ENCODE measurements around the gene RNF157. TPM values are rescaled to one million over a fixed set of nuclear protein-coding genes. Genes with fewer than 3 reads are reported as not detected.
A peak's percentile ranks its signal among the peaks of the same experiment; 100 is the strongest.

The RNF157 gene
- total RNA-seq, 1 donor from 2014 or later = 3.1 TPM

GRCh38 chr17:76107509-76107908 is 132.8 kb downstream of the RNF157 start:
- Mint-ChIP-seq H3K27ac (no peak overlapping the region), H3K4me1 (peaks cover 13% of the 10 kb centered on the region), H3K4me3 (no peak overlapping the region), H3K27me3 (no peaks in the 10 kb centered on the region), H3K9me3 (no peaks in the 10 kb centered on the region), H3K36me3 (ENCODE audit: low read depth) (peaks cover 9% of the 10 kb centered on the region)
- DNase-seq = no peak
- ChIA-PET CTCF (no interaction called here), POLR2A (interaction anchor here (1.1 kb wide), 1 partner anchor 157 kb away, joined by 4 read pairs; no protein-coding TSS in a partner anchor)
- TF ChIP-seq CTCF (IDR thresholded peaks at IDR 0.05) = no peak
- intact Hi-C loops (cut with micrococcal nuclease) = loop anchor here (10.0 kb wide), 2 partner anchors 277 to 407 kb away; partner anchors contain the start of gene SPHK1
- no peak for ATAC-seq (ENCODE audit: low read depth)

- no peak for TF ChIP-seq CTCF (IDR thresholded peaks at IDR 0.05)
- POLR2A ChIA-PET = interaction anchor here (0.9 to 1.3 kb wide), 4 partner anchors 15 to 165 kb away, joined by 3 to 4 read pairs (median 3); partner anchors contain the start of genes ACOX1 and TEN1
- peaks cover 13% of the 10 kb centered on the region for H3K36me3 Mint-ChIP-seq (ENCODE audit: low read depth)
- H3K4me3 Mint-ChIP-seq = no peak overlapping the region
- CTCF ChIA-PET = interaction anchor here (1.3 to 1.4 kb wide), 2 partner anchors 93 to 173 kb away, joined by 4 to 5 read pairs; no protein-coding TSS in a partner anchor
- DNase-seq (no peak), ATAC-seq (ENCODE audit: low read depth) (no peak)
- H3K4me1 Mint-ChIP-seq = peaks cover 17% of the 10 kb centered on the region
- no peak overlapping the region for H3K27ac Mint-ChIP-seq
- H3K9me3 Mint-ChIP-seq = no peaks in the 10 kb centered on the region
- no peaks in the 10 kb centered on the region for H3K27me3 Mint-ChIP-seq
- intact Hi-C loops (cut with micrococcal nuclease) = loop anchor here (10.0 kb wide), 2 partner anchors 278 to 408 kb away; partner anchors contain the start of gene SPHK1
Measured at GRCh38 chr17:76106703-76107102, 133.6 kb downstream of the RNF157 start.

- no peak for DNase-seq
- Mint-ChIP-seq H3K27ac (no peak overlapping the region), H3K9me3 (no peaks in the 10 kb centered on the region), H3K36me3 (ENCODE audit: low read depth) (peaks cover 26% of the 10 kb centered on the region), H3K27me3 (no peaks in the 10 kb centered on the region), H3K4me1 (peaks cover 20% of the 10 kb centered on the region), H3K4me3 (peak overlapping the region; percentile 46)
- ChIA-PET CTCF (interaction anchor here (0.7 to 2.2 kb wide), 2 partner anchors 41 to 175 kb away, joined by 3 to 12 read pairs; no protein-coding TSS in a partner anchor), POLR2A (interaction anchor here (0.6 to 2.0 kb wide), 2 partner anchors 160 to 200 kb away, joined by 3 to 8 read pairs; partner anchors contain the start of genes MRPL38 and UBALD2)
- intact Hi-C loops (cut with micrococcal nuclease) = loop anchor here (10.0 kb wide), 2 partner anchors 280 to 410 kb away; partner anchors contain the start of gene SPHK1
- ATAC-seq (ENCODE audit: low read depth) = no peak
- no peak for TF ChIP-seq CTCF (IDR thresholded peaks at IDR 0.05)
Measured at GRCh38 chr17:76104896-76105231, 135.4 kb downstream of the RNF157 start.

GRCh38 chr17:76104140-76104895 is 136.0 kb downstream of the RNF157 start:
- Mint-ChIP-seq H3K4me1 (peaks cover 20% of the 10 kb centered on the region), H3K27me3 (no peaks in the 10 kb centered on the region), H3K4me3 (peak overlapping the region; percentile 98), H3K27ac (no peak overlapping the region), H3K36me3 (ENCODE audit: low read depth) (peaks cover 31% of the 10 kb centered on the region), H3K9me3 (no peaks in the 10 kb centered on the region)
- POLR2A ChIA-PET = interaction anchor here (0.5 to 2.0 kb wide), 11 partner anchors 11 to 515 kb away, joined by 3 to 9 read pairs (median 3); partner anchors contain the start of genes MRPL38, SRP68 and UBALD2
- no peak for TF ChIP-seq CTCF (IDR thresholded peaks at IDR 0.05)
- no peak for ATAC-seq (ENCODE audit: low read depth)
- no peak for DNase-seq
- intact Hi-C loops (cut with micrococcal nuclease) = loop anchor here (10.0 kb wide), 2 partner anchors 280 to 410 kb away; partner anchors contain the start of gene SPHK1
- CTCF ChIA-PET = interaction anchor here (1.0 to 2.2 kb wide), 4 partner anchors 22 to 178 kb away, joined by 3 to 12 read pairs (median 4); no protein-coding TSS in a partner anchor

All from activated B cell treated with CpG ODN at 0.5 μM for 24 hours (primary cell).